Left lung (tissue), 10 donors: ENCODE data around the gene RRAGD. TPM values are rescaled to one million over a fixed set of nuclear protein-coding genes. Genes with fewer than 3 reads are reported as not detected.

Source experiments
- ATAC-seq: fragments of 200-7000 bp; cut with Tn5 transposase; one replicate; pipeline ENCODE4 v1.9.1; 2020; ENCODE audit warnings: moderate library complexity
- DNase-seq, 4 donors: peaks; one replicate each; pipeline ENCODE4 v3.0.0-alpha.2; 2013 to 2020
- H3K27ac ChIP-seq, 2 donors: fragments of 200-600 bp; sonication (generic) in 1 of 2; one replicate each; pipeline versions ENCODE4 v1.5.0 to v1.8.0; 2020 to 2021
- H3K27me3 ChIP-seq, 2 donors: fragments of 200-600 bp; sonication (generic) in 1 of 2; one replicate each; pipeline versions ENCODE4 v1.5.0 to v1.8.0; 2020 to 2021
- H3K36me3 ChIP-seq, 2 donors: fragments of 200-600 bp; sonication (generic) in 1 of 2; one replicate each; pipeline versions ENCODE4 v1.5.0 to v1.8.0; 2020 to 2021
- H3K4me1 ChIP-seq, 2 donors: fragments of 200-600 bp; one replicate each; pipeline ENCODE4 v1.8.0; 2021
- H3K4me3 ChIP-seq, 2 donors: fragments of 200-600 bp; sonication (generic) in 1 of 2; one replicate each; pipeline versions ENCODE4 v1.5.0 to v1.8.0; 2020 to 2021; ENCODE audit warnings: mild to moderate bottlenecking in 1 of 2
- H3K9me3 ChIP-seq, 2 donors: fragments of 200-600 bp; sonication (generic) in 1 of 2; one replicate each; pipeline versions ENCODE4 v1.5.0 to v1.8.0; 2020 to 2021
- CTCF ChIP-seq, 2 donors: fragments of 200-600 bp; sonication (generic) in 1 of 2; IDR thresholded peaks; one replicate each; pipeline versions ENCODE4 v1.5.0 to v1.8.0; 2021; ENCODE audit warnings: antibody characterized with exemption in 2 of 2
- intact Hi-C, 2 donors: fragments of 100-400 bp; cut with DNase I; formaldehyde crosslinking; loops; one replicate each; pipeline versions ENCODE4 v1.11.2 to v1.14.2; 2022
- polyA plus RNA-seq, 6 donors: library from polyadenylated mRNA; unstranded; fragments of 120-200 nt; gene quantifications; one replicate each; pipeline ENCODE4 v1.2.1, GENCODE V29; 2013; ENCODE audit not compliant: insufficient read length in 6 of 6
- total RNA-seq, 2 donors: library from RNA; stranded (reverse); fragmentation: NEBNext Ultra II Directional; extraction: Animal tissue kit (Norgen Biotek cat#: 25700); gene quantifications; one replicate each; pipeline ENCODE4 v1.2.1, GENCODE V29; 2021
- donor health status: DM: no; HTN: yes; CAD: no.
- donor health status: DM: no; HTN: no; CAD: no.

The RRAGD gene
- total and polyA plus RNA-seq, 8 donors = 2.3 to 47.6 (median 3.0) TPM

GRCh38 chr6:89439014-89439413, 26.9 kb upstream of the RRAGD start:
- H3K27ac ChIP-seq = no peak overlapping the region
- TF ChIP-seq CTCF (IDR thresholded peaks at IDR 0.05) = no peak
- ATAC-seq (no peak), DNase-seq (no peak)
- no peaks in the 10 kb centered on the region for H3K27me3 ChIP-seq
- no peaks in the 10 kb centered on the region for H3K9me3 ChIP-seq
- H3K4me3 ChIP-seq = no peak overlapping the region
- intact Hi-C loops = loop anchor here in 1 of 2 donors (10.0 kb wide), 1 partner anchor 166 kb away; no protein-coding TSS in a partner anchor
- peaks cover 0 to 5% of the 10 kb centered on the region in 2 donors for H3K4me1 ChIP-seq
- no peaks in the 10 kb centered on the region for H3K36me3 ChIP-seq

GRCh38 chr6:89438248-89438647, 26.2 kb upstream of the RRAGD start:
- DNase-seq = no peak
- H3K27me3 ChIP-seq = no peaks in the 10 kb centered on the region
- no peak overlapping the region for H3K4me3 ChIP-seq
- no peaks in the 10 kb centered on the region for H3K36me3 ChIP-seq
- H3K9me3 ChIP-seq = no peaks in the 10 kb centered on the region
- no peak overlapping the region for H3K27ac ChIP-seq
- intact Hi-C loops = loop anchor here in 1 of 2 donors (10.0 kb wide), 1 partner anchor 167 kb away; no protein-coding TSS in a partner anchor
- no peak for TF ChIP-seq CTCF (IDR thresholded peaks at IDR 0.05)
- ATAC-seq = no peak
- peaks cover 0 to 12% of the 10 kb centered on the region in 2 donors for H3K4me1 ChIP-seq

GRCh38 chr6:89436226-89436625, 24.2 kb upstream of the RRAGD start:
- Histone ChIP-seq H3K9me3 (no peaks in the 10 kb centered on the region), H3K4me3 (no peak overlapping the region), H3K27ac (no peak overlapping the region), H3K36me3 (no peaks in the 10 kb centered on the region), H3K27me3 (no peaks in the 10 kb centered on the region), H3K4me1 (peaks cover 0 to 18% of the 10 kb centered on the region in 2 donors)
- no peak for DNase-seq
- intact Hi-C loops = loop anchor here in 1 of 2 donors (10.0 kb wide), 1 partner anchor 169 kb away; no protein-coding TSS in a partner anchor
- ATAC-seq = no peak
- TF ChIP-seq CTCF (IDR thresholded peaks at IDR 0.05) = no peak

- ATAC-seq = no peak
- intact Hi-C loops = loop anchor here (5.0 to 10.0 kb wide), 3 partner anchors 162 to 177 kb away; no protein-coding TSS in a partner anchor
- Histone ChIP-seq H3K36me3 (no peaks in the 10 kb centered on the region), H3K27ac (no peak overlapping the region), H3K4me3 (no peak overlapping the region), H3K9me3 (no peaks in the 10 kb centered on the region), H3K27me3 (no peaks in the 10 kb centered on the region), H3K4me1 (peaks cover 0 to 18% of the 10 kb centered on the region in 2 donors)
- no peak for TF ChIP-seq CTCF (IDR thresholded peaks at IDR 0.05)
- no peak for DNase-seq
Measured at GRCh38 chr6:89434954-89435353, 22.9 kb upstream of the RRAGD start.

GRCh38 chr6:89434150-89434499, 22.1 kb upstream of the RRAGD start:
- Histone ChIP-seq H3K36me3 (no peaks in the 10 kb centered on the region), H3K4me1 (peaks cover 0 to 18% of the 10 kb centered on the region in 2 donors), H3K9me3 (no peaks in the 10 kb centered on the region), H3K4me3 (peak overlapping the region in 1 of 2 donors; percentile 87), H3K27ac (no peak overlapping the region), H3K27me3 (no peaks in the 10 kb centered on the region)
- DNase-seq (no peak), ATAC-seq (no peak)
- no peak for TF ChIP-seq CTCF (IDR thresholded peaks at IDR 0.05)
- intact Hi-C loops = loop anchor here (5.0 to 10.0 kb wide), 3 partner anchors 163 to 178 kb away; no protein-coding TSS in a partner anchor
